NCI-H128 (cell line): ENCODE measurements around the gene DDX10.
"Not testable (repeated sequence)": the region's sequence is repeated elsewhere in the genome, so short reads cannot be mapped to it uniquely, and the experiment has no call there.

Experiments
- DNase-seq: peaks from one replicate; lab custom pipeline; 2025; ENCODE audit not compliant: unreplicated experiment; lab: John Stamatoyannopoulos, UW

DDX10 gene

DNA sequence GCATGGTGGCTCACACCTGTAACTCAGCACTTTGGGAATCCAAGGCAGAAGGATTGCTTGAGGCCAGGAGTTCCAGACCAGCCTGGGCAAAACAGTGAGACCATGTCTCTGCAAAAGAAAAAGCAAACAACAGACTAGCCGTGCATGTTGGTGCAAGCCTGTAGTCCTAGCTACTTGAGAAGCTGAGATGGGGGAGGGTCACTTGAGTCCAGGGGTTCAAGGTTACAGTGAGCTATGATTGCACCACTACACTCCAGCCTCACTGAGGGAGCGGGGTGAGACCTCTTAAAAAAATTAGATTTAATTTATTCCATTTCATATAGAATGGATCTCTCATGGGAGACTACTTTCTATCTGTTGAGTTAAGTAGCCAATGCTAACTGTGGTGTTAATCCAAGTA is 50.4 kb downstream of the DDX10 start:
- no peak for DNase-seq

DNA sequence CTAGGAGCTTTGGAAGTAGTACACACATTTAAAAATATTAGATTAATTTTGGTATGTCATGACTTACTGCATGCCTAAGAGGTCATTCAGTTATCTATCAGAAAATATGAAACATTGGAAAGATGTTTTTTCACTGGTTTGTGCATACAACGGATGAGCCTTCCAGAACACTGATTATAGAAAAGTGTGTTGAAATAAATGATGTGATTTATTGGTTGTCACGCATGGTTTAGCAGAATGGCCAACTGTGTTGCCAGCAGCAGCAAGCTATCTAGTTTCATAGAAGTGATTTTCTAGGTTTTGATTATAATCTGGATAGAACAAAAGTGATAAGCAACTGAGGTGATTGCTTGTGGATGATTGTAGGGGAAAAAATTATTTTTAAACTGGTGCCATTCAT is 53.6 kb downstream of the DDX10 start:
- no peak for DNase-seq

DNA sequence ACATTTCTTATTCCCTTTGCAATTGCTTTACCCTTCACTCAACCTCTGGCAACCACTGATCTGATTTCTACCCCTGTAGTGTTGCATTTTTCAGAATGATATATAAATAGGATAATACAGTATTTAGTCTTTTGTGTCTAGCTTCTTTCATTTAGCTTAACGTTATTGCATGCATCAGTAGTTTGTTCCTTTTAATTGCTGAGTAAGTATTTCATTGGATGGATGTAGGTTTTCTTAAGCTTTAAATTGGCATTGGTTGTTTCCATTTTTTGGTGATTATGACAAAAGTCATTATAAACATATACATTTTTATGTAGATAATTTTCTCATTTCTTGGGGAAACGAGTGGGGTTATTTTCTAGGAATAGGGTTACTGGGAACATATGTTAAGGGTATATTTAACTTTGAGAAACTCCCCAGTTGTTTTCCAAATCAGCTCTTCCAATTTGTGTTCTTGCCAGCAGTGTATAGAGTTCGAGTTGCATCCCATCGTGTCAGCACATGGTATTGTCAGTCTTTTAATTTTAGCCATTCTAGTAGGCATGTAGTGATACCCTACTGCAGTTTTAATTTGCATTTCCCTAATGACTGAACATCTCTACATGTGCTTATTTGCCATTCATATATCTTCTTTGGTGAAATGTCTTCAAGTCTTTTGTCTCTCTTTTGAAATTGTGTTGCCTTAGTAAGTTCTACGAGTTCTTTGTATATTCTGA is 60.3 kb downstream of the DDX10 start:
- no peak for DNase-seq

DNA sequence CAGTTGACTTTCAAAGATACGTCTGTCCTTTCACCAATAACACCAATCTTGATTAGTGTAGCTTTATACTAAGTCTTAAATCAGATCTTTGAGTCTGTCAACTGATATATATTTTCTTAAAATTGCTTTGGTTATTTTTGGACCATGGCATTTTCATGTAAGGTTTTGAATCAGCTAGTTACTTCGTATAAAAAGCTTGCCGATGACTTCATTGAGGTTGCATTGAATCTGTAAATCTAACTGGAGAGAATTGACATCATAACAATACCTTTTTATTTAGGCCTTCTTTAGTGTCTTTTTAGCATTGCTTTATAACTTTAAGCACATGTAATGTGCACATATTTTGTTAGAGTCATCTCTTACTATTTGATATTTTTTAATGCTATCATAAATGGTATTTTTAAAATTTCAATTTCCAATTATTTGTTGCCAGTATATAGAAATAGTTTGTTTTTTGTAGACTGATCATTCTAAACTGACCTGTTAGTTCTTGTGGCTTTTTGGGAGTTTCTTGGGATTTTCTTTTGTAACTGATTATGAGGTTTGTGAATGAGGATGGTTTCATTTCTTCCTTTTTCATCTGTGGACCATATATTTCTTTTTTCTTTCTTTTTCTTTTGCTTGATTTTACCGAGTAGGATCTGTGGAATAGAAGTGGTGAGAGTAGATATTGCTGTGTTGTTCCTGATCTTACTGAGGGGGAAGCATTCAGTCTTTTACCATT is 61.4 kb downstream of the DDX10 start:
- DNase-seq: no peak

DNA sequence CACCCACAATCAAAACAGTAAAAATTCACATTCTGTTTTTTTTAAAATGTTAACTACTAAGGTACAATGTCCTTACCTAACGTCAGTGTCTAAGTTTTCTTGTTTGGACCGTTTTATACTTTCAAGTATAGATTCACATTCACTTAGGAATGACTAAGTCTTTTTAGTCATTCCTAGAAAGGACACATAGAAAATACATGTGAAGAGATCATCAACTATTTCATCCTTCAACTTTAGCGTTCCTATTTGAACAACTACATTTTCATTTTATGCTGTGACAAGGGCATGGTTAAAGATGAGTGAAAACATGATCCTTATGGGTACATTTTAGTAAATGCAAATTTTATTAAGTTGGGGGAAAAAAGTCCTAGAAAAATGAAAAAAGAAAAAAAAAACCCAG is 62.8 kb downstream of the DDX10 start:
- DNase-seq: no peak

DNA sequence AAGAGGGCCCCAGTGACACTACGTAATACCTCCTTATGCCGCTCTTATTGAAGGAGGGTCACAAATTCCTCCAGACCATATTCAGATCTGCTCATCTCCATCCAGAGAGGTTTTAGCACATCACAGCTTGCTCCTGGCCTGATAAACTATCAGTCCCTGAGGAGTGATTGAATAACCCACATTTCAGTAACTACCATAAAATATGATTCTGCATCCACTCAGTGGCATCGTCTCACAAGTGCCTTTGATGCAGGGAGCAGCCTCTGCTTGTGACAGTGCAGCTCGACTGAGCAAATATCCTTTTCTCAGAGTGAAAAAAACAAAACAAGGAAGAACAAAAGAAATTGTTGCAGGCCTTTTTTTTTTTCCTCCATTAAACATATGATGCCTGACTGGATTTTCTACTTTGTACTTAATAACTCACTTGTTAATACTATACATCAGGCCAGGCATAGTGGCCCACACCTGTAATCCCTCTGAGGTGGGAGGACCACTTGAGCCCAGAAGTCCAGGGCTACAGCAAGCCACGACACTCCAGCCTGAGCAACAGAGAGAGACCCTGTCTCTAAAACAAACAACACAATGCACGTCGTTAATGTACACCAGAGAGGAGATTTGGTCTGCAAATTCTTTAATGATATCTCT is 64.5 kb downstream of the DDX10 start:
- no peak for DNase-seq

DNA sequence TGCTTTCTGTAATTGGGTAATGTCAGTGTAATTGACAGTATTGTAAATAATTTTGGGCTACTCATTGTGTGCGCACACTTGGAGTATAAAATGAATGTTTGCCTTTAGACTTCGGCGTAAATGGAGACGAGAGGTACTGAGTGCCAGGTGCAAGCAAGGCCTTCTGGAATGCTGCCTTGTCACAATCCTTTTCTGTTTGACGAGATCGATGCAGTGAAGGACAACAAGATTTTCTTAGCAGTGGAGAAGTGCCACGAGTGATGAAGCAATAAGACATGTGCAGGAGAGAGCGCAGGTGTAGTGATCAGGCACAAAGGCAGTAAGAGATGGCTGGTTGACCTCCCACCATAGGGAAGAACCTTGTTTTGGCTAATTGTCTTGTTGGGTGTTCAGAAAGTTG is 67.5 kb downstream of the DDX10 start:
- no peak for DNase-seq

DNA sequence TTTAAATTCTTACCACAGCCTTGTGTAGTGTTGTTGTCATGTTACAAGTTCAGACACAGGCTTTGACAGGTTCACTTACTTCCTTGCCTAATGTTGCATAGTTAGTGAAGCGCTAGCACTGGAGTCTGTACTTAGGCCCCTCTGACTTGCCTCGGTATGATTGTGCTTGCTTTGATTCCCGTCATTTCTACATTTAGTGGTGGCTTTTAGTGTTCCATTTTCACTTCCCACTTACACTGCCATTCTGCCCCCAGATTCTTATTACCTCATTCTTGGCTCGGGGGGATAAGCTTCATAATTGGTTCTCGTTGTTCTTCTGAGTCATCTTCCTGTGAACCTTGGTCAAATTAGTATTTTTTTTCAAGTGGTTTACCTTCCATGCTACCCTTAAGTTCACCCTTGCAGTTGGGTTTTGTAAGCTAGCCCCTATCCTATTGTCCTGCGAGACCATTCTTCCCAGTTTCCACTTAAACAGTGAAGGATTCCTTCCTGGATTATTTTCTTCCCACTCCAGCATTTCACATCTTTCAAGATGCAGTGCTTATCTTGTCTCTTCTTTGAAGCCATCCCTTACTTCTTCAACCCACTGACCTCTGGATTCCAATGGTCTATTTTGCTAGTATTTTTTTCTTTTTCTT is 68.7 kb downstream of the DDX10 start:
- DNase-seq: no peak

DNA sequence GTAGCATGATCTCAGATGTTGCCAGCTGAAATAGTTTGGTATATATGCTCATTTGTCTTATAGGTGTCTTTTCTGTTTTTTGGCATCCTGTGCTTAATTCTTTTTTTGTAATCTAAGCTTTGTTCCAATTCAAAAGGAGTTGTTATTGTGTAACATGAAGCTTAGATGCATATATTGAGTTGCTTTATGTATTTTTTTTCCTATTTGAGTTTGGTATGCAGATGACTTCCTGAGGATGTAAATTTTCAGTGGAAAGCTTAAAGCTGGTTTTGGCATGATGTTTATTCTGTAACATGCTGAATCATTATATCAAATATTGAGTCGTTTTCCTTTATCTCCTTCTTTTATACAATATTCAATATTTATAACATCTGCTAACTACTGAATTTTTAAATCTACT is 69.4 kb downstream of the DDX10 start:
- no peak for DNase-seq

DNA sequence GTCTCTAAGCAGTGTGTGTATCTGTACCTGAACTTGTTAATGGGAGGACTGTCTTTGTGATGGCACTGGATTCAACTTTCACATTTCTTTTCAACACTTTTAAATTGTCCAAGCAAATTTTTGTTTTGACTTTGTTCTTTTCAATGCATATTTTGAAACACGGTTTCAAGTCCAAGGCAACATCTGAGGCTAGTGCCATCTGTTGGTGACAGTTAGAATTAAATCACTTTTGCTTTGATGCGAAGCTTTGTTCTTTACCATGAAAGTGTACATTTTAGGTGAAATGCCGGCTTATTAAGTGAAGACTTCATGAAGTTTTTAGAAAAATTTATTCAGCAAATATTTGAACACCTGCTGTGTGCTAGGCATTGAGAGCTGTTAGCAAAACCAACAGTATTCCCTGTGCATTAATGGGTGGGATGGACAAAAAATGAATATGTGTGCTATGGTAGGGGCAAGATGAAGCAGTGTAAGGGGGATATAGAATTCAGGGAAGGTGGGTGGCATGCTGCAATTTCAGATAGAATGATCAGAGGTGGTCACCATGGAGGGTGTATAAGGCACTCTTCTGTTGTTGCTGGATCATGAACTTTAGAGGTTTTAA is 70.2 kb downstream of the DDX10 start:
- DNase-seq: no peak

DNA sequence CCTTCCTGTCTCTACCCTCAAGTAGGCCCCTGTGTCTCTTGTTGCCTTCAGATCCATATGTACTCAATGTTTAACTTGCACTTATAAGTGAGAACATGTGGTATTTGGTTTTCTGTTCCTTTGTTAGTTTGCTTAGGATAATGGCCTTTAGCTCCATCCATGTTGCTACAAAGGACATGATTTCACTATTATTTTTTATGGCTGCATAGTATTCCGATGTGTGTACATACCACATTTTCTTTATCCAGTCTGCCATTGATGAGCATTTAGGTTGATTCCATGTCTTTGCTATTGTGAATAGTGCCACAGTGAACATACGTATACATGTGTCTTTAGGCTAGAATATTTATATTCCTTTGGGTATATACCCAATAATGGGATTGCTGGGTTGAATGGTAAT is 75.3 kb downstream of the DDX10 start:
- DNase-seq: not testable (repeated sequence)

DNA sequence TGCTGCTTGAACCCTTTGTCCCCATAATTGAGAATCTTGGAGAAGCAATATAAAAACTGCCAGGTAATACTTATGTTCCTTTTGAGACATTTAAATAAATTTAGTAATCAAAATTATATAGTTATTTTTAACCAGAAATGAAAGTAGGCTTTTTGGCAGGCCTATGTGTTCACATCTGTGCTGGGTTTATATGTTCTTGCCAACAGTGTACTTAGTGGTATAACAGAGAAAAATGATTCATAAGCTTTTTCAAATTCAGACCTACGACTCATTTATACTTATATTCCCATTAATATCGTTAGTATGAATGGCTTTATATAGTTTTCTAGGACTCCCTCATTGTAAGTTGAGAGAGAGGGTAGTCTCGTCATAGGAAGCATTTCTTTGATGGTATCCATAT is 79.0 kb downstream of the DDX10 start:
- no peak for DNase-seq

DNA sequence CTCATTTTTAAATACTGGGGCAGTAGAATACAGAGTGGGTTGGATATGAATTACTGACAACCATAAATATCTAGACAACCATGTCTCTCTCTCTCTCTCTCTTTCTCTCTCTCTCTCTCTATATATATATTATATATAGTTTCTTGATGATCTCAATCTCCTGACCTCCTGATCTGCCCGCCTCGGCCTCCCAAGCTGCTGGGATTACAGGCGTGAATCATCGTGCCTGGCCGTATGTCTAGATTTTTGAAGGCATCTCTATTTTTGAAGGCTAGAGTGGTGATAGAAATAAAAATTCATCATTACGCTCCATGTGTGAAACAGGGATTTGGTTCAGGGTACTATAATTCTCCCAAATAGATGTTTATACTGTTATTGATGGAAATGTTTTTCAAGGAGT is 84.1 kb downstream of the DDX10 start:
- no peak for DNase-seq

DNA sequence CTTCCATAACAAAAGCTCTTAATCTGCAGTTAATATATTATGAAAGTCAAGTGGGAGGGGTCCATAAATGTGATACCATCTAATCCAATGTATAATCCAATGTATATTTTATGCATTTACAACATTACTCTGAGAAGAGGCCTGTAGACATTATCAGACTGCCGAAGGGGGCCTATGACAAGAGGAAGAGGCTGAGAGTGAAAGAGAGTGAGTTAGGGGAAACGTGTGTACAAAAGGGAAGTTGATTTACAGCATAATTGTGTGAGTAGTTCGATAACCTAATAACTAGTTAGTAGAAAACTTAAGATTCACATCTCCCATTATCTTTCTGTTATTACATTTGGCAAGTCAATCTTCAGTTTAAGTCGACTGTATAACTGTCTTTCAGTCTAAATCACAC is 86.6 kb downstream of the DDX10 start:
- DNase-seq: no peak

DNA sequence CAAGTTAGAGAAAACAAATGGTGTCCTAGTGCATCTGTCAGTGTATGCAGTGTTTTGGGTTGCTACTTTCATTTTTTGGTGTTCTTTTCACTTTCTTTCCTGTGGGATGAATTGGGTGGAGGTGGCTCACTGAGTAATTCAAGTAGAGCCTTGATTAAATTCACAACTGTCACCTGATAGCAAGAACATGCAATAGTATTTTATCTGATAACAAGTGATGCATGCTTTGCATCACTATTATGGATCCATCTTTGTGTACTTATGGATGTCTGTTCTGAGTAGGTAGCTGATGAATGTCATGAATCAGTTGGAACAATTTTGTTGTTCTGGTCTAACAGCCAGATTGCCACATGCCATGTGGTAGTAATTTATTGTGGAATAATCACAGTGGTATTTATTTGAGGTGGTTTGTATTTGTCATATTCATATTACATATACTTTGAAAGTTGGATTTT is 87.5 kb downstream of the DDX10 start:
- no peak for DNase-seq

DNA sequence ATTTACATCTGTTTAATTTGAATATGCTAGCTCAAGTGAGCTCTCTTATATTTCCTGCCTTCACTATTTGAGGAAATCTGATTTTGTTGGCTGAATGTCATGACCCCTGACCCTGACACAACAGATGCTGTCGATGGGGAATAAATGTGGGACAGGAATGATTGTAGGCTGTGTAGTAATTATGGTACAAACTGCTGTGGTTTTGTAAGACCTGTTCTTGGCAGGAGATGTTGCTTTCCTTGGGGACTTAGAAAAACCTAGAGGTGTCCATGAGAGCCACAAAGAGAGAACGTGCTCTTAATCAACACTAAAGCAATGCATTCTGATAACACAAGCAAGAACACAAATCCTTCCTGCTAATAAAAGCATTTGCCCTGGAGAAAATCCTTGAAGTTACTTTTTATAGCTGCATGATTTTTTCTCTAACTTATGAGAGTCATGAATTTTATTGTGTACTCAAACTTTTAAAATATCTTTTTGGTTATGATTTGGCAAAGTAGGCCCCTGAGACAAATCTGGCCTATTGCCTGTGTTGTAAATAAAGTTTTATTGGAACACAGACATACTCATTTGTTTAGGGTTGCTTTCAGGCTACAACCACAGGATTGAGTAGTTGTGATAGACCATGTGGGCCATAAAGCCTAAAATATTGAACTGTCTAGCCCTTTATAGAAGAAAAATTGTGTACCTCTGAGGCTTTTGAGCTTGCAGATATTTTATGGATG is 90.2 kb downstream of the DDX10 start:
- DNase-seq: no peak

DNA sequence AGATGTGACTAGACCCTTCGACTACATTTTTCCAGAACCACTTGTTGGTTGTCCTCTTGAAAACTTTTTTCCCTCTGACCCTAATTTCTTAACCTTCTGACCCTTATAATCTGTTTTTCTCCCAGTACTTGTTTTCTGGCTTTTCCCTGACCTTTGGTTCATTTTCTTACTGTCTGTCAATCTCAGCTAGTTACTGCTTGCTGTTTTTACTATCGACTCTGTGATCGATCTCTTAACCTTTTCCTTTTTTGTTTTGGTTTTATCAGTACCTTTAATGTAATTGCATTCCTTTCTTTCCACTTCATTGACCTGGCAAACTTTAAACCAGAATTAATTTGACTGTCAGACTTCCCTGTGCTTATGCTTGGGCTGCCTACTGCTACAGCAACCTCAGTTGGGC is 92.8 kb downstream of the DDX10 start:
- DNase-seq: no peak

DNA sequence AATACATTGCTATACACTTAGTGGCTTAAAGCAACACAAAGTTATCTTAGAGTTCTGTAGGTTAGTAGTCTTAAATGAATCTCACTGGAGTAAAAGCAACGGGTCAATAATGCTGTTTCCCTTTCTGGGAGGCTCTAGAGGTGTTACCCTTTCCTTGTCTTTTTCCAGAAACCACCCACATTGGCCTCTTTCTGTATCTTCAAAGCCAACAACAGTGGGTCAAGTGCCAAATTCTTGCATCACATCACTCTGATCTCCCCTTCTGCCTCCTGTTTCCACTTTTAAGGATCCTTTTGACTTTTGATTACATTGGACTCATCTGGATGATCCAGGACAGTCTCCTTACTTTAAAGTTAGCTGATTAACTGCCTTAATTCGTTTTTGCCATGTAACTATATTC is 93.6 kb downstream of the DDX10 start:
- no peak for DNase-seq

DNA sequence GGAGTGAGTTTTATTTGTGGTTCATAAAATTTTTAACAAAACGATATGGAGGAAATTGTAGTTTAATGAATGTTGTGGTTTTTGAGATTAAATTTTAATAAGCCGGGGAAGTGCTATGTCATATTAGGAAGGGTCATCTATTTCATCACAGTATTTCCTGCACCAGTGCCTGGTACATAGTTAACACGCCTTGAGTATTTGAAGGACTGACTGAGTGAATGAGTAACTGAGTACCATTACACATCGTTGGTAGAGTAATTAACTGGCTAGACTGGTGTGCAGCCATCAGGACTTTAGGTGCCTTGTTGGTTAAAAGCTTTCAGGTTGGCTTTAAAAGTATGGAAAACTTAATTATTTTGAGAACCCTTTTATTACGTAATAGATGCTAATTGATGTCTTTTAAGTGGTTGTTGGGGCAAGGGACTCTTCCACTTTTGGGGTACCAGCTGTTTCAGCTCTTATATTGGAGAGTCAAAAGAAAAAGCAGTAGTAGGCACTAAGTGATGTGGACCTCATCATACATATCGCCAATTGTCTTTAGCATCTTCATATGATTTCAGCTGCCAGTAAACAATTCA is 101.8 kb downstream of the DDX10 start:
- no peak for DNase-seq

DNA sequence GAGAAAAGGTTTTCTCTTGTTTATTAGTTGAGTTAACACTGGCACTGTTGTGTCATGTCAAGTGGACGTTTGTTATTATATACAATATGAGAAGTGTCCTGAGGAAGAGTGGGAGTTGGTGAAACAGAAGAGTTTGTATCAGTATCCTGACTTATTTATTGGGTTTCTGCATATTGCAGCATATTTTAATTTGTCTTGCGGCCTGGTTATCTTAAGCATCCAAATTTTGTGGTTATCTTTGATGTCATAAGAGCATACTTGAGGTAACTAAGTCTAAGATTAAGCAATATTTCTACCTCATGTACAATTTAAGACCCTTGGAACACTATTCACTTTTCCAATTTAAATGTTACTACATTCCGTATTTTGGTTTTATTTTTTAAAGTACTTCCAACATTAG is 103.5 kb downstream of the DDX10 start:
- no peak for DNase-seq
